AG20443 (cell line): ENCODE data around the gene PISD.
"Not testable (repeated sequence)": the region's sequence is repeated elsewhere in the genome, so short reads cannot be mapped to it uniquely, and the experiment has no call there.

Experiments used
- DNase-seq: peaks from one replicate; pipeline ENCODE4 v3.0.0; 2012; ENCODE audit warnings: low spot score, mixed read lengths

The PISD gene

DNA sequence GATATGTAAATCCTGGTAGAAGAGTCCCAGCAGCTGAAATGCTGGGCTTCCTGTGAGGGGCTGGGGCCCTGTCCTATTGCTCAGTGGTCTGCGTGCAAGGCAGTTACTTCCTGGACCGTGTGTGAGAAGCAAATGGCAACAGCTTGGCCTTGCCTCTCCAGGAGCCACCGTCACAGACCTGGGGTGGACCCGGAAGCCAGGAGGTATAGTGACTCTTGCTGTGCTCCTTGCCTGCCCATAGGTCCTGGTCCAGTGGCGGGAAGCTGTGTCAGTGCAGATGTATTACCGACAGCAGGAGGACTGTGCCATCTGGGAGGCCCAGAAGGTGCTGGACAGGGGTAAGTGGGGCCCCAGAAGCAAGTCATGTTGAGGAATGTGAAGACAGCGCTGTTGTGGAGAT lies 54.3 kb downstream of the PISD start:
- DNase-seq = no peak

GRCh38 chr22:31605851-31606585 lies 56.0 kb downstream of the PISD start:
- DNase-seq = no peak

DNA sequence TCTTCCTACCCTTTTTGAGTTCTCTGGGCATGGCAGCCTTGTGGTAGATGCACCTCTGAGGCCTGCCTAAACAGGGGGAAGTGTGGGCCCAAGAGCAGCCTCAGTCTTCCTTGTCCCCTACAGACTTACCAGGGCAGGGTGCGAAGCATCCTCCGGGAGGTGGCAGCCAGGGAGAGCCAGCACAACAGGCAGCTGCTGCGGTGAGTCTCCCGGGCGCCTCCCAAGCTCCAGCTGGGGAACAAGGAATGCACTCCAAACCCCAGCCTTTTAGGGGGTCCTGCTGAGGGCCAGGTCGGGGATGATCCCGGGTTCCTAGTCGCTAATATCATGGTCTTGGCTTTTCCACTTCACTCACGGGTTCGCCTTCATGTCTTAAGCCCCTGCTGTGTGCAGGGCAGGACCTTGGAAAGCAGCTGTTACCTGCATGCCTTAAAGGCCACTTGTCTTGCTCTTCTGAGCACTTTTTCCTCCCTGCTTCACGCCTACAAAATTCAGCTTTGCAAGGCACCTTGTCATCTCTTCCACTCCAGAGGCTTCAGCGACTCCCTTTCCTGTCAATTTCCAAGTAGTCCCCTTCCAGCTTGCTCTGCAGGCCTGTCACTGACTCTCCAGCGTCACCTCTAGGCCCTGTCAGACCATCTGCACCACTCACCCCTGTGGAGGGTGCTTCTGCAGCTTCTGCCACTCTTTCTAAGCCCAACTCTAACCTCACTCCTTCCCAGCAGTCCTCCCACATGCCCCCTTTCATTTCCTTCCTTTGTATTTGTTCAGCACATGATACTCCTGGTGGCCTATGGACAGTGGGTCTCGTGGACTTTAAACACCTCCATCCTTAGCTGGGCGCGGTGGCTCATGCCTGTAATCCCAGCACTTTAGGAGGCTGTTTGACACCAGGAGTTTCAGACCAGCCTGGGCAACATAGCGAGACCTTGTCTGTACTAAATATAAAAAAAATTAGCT lies 57.0 kb downstream of the PISD start:
- DNase-seq = no peak

GRCh38 chr22:31604137-31604705 lies 57.8 kb downstream of the PISD start:
- DNase-seq = no peak

- no peak for DNase-seq
Measured at GRCh38 chr22:31603574-31603973, 58.4 kb downstream of the PISD start.

DNA sequence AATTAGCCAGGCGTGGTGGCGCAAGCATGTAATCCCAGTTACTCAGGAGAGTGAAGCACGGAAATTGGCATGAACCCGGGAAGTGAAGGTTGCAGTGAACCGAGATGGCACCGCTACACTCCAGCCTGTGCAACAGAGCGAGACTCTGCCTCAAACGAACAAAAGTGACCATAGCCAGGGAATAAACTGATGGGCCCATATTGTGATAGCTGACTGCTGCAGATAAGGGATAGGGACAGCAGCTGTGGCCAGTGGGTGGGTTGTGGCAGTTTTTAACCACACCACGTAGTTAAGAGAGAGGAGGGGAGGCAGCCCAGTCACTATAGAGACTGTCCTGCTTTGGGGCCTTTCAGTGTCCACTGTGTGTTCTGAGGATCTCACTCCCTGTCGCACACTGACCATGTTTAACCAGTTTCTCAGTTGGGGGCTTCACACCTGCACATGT lies 58.9 kb downstream of the PISD start:
- no peak for DNase-seq

- peak; percentile 91 for DNase-seq
Measured at GRCh38 chr22:31602259-31602952, 59.6 kb downstream of the PISD start.

- DNase-seq = no peak
Measured at GRCh38 chr22:31595271-31595670, 66.7 kb downstream of the PISD start.

GRCh38 chr22:31590161-31590560 lies 71.9 kb downstream of the PISD start:
- DNase-seq = not testable (repeated sequence)

DNA sequence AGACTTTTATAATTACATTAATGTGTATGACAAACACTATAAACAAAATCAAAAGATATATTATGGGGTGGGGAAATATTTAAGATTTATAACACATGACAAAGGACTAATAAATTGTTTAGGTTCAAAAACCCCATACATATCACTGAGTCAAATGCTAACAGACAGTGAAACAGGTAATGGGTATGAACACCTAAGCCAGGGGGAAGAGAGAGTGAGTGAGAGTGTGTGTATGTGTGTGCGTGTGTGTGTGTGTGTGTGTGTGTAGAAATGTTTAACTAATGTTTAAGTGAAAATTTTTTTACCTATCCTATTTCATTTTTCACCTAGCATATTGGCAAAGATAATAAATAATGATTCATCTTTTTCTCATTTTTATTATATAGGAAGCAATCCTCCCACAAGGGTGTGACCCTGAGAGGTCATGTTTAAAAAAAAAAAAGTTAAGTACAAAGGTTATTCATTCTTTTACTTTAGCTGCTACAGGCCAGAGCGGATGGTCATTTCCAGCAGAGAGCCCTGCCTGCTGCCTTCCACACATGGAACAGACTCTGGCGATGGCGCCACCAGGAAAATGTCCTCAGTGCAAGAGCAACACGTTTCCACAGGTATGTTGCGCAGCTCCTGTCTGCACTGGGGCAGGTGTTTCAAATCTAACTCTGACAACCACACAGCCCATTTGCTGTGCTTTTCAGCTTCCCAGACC lies 72.9 kb downstream of the PISD start:
- no peak for DNase-seq

DNA sequence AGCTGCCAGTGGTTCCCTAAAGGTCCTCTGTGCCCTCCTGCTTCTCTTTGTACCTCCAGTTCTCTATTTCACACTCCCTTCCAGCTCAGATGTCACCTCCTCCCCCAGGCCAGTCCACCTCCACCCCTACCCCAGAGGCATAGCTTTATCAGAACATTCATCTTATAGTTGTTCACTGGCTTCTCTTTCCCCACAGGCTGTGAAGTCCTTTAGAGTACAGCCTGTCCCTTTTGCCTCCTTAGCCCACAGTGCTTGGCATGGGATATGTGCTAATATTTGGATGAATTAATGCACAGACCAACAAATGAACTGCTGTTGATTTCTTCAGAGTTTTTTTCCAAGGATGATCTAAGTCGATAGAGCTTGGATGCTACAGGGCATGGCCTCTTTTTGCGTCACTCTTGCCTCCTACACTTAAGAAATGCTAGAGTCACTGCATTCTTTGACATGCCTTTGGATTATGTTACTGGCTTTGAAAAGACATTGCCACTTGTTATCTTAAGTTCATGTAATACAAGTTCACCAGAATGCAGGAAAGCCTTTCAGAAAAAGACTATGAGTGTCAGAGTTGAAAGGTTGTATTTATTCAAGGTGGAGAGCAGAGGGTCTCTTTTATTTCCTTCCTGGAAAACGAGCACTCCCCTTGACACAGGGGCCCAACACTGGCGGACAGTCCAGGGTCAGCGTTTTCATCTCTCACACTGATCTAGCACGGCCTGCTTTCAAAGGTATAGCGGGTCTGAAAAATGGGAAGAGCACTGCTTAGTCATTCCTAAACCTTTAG lies 75.7 kb downstream of the PISD start:
- no peak for DNase-seq

DNA sequence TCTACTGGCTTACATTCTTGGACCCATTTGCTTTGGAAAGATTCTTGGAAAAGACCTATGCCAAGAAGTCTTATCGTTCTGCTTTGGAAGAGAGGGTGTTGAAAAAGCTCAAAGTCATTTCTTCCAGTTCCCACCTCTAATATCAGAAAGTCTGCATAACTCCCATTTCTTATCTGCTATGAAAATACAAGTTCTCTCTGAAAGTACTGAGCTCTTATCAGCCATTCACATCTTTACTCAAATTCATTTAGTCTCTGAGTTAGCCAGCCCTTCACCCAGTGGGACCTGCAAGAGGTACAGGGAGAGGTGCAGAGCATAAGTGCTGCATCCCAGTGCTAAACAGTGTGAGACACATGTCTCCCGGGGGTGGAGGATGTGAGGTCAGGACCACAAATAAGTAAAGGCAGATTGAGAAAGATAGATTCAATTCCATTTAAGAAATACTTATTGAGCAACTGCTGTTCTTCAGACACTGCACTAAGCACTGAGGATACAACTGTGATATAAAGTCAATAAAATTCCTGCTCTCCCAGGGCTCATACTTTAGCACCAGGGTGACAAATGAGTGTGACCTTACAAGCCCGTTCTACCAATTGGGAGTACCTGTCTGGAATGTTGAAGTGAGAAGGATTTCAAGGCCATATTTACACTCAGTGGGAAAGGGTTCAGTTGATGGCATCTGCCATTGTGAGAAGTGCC lies 76.7 kb downstream of the PISD start:
- DNase-seq = peak; percentile 65

DNA sequence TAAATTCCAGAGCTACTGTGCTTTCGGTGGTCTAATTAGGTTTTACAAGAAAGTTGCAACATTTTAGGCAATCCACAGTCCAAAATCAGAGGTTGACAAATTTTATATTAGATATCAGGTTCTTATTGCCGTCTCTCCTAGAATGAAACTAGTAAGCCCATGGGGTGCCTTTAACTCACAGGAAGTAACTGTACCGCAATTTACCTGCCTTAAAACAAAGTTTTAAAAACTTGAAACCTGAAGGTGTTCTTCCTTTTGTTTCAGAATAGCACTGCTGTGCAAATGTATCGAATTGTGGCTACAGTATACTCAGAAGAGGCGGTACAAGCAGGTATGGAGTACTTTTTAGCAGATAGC lies 77.2 kb downstream of the PISD start:
- no peak for DNase-seq

- DNase-seq = peak; percentile 51
Measured at GRCh38 chr22:31583861-31584485, 78.0 kb downstream of the PISD start.

- DNase-seq = no peak
Measured at GRCh38 chr22:31579835-31580242, 82.2 kb downstream of the PISD start.

GRCh38 chr22:31578171-31578570 lies 83.8 kb downstream of the PISD start:
- DNase-seq = no peak

- no peak for DNase-seq
Measured at GRCh38 chr22:31577711-31578110, 84.3 kb downstream of the PISD start.

DNA sequence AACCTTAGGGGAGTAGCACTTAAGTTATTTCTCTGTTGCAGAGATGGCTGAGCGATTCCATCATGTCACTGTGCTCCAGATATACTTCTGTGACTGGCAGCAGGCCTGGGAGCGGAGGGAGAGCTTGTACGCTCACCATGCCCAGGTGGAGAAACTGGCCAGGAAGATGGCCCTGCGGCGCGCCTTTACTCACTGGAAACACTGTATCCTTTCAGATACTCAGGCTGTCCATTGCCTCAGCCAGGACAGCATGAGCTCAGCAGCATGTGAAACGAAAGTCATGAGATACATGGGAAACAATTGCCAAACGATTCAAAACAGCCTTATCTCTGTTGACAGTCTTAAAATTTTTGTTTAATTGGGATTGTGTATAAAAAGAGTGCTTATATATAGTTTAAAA lies 86.8 kb downstream of the PISD start:
- DNase-seq = no peak

DNA sequence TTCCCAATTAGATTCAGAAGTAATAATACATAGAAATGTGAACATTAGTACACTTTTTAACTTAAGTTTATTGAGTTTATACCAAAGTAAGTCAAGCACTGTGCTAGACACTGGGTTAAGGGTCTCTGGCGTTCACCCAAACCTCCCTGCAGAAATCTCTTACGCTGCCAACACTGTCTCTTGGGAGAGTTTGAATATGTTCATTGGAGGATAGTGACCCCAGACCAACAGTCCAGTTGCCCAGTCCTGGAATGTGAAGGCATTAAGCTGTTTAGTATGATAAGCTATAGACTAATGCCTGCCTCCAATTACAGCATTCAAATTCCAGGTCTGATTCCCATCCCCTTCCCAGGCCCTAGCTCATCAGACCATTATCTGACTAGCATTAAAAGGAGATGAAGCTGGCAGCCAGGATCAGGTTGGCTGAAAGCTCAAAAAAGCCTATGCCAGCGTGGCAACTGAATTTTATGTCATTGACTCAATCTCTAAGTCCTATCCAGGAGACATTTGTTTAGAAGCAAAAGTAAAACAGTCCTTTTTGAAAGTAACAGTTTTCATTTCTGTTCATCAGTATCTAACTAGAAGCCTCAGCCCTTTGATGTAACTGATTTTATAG lies 87.9 kb downstream of the PISD start:
- DNase-seq = no peak
